ENCODE measurements around the gene DENND4B. TPM values are rescaled to one million over a fixed set of nuclear protein-coding genes. Genes with fewer than 3 reads are reported as not detected.
A peak's percentile ranks its signal among the peaks of the same experiment; 100 is the strongest.

Gene DENND4B
- total and polyA plus RNA-seq, 9 of the 15 experiments (the other 6 are each of a cell fraction or from before 2014, with no cell fraction given): 9.5 to 80.5 (median 23.1) TPM

GRCh38 chr1:153990468-153991150 is 44.1 kb upstream of the DENND4B start, which contains the start of gene RPS27 (continued):
- TF ChIP-seq THRA (IDR thresholded peaks at IDR 0.05): no peak
- peak; percentile 93 for TF ChIP-seq ZNF766 (CRISPR knock-in tag; conservative IDR thresholded peaks at IDR 0.05)
- no peak for TF ChIP-seq ZNF695 (CRISPR knock-in tag; IDR thresholded peaks at IDR 0.05)
- TF ChIP-seq ZBTB1 (CRISPR knock-in tag; IDR thresholded peaks at IDR 0.05; ENCODE audit: borderline replicate concordance, low read depth): no peak
- TF ChIP-seq SAFB (IDR thresholded peaks at IDR 0.05; ENCODE audit: borderline replicate concordance, low read depth, low read length): no peak
- TF ChIP-seq NFRKB (IDR thresholded peaks at IDR 0.05; ENCODE audit: low read depth): peak; percentile 97
- no peak for TF ChIP-seq MEF2A (IDR thresholded peaks at IDR 0.05; ENCODE audit: control insufficient read depth, low read depth, low read length)
- TF ChIP-seq TCF3 (CRISPR knock-in tag; IDR thresholded peaks at IDR 0.05): no peak; the same call in 1 of the 2 replicates
- TF ChIP-seq, protein P1, sequence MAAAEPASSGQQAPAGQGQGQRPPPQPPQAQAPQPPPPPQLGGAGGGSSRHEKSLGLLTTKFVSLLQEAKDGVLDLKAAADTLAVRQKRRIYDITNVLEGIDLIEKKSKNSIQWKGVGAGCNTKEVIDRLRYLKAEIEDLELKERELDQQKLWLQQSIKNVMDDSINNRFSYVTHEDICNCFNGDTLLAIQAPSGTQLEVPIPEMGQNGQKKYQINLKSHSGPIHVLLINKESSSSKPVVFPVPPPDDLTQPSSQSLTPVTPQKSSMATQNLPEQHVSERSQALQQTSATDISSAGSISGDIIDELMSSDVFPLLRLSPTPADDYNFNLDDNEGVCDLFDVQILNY (CRISPR knock-in tag; IDR thresholded peaks at IDR 0.05): no peak; the same call in 1 of the 2 replicates
- no peak for TF ChIP-seq SLC30A9 (CRISPR knock-in tag; IDR thresholded peaks at IDR 0.05)
- TF ChIP-seq MECOM (CRISPR knock-in tag; IDR thresholded peaks at IDR 0.05): no peak
- TF ChIP-seq, protein P2, sequence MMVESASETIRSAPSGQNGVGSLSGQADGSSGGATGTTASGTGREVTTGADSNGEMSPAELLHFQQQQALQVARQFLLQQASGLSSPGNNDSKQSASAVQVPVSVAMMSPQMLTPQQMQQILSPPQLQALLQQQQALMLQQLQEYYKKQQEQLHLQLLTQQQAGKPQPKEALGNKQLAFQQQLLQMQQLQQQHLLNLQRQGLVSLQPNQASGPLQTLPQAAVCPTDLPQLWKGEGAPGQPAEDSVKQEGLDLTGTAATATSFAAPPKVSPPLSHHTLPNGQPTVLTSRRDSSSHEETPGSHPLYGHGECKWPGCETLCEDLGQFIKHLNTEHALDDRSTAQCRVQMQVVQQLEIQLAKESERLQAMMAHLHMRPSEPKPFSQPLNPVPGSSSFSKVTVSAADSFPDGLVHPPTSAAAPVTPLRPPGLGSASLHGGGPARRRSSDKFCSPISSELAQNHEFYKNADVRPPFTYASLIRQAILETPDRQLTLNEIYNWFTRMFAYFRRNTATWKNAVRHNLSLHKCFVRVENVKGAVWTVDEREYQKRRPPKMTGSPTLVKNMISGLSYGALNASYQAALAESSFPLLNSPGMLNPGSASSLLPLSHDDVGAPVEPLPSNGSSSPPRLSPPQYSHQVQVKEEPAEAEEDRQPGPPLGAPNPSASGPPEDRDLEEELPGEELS (CRISPR knock-in tag; IDR thresholded peaks at IDR 0.05; ENCODE audit: borderline replicate concordance): no peak; the same call in 1 of the 2 replicates
- no peak for TF ChIP-seq MXI1 (IDR thresholded peaks at IDR 0.05; ENCODE audit: low read depth, low read length)
- TF ChIP-seq ZNF445 (CRISPR knock-in tag; IDR thresholded peaks at IDR 0.05; ENCODE audit: low read depth): no peak
- TF ChIP-seq SIN3B (IDR thresholded peaks at IDR 0.05; ENCODE audit: low read depth): peak; percentile 78; the same call in 1 of the 2 replicates
- TF ChIP-seq POLR2AphosphoS5 (IDR thresholded peaks at IDR 0.05; ENCODE audit: control insufficient read depth, insufficient read depth, low read depth, low read length): peak; percentile 100
- peak; percentile 89 for TF ChIP-seq PHF20 (IDR thresholded peaks at IDR 0.05; ENCODE audit: partially characterized antibody)
- TF ChIP-seq, protein P3, sequence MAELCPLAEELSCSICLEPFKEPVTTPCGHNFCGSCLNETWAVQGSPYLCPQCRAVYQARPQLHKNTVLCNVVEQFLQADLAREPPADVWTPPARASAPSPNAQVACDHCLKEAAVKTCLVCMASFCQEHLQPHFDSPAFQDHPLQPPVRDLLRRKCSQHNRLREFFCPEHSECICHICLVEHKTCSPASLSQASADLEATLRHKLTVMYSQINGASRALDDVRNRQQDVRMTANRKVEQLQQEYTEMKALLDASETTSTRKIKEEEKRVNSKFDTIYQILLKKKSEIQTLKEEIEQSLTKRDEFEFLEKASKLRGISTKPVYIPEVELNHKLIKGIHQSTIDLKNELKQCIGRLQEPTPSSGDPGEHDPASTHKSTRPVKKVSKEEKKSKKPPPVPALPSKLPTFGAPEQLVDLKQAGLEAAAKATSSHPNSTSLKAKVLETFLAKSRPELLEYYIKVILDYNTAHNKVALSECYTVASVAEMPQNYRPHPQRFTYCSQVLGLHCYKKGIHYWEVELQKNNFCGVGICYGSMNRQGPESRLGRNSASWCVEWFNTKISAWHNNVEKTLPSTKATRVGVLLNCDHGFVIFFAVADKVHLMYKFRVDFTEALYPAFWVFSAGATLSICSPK (IDR thresholded peaks at IDR 0.05; ENCODE audit: borderline replicate concordance): no peak
- no peak for TF ChIP-seq YBX1 (IDR thresholded peaks at IDR 0.05)
- TF ChIP-seq ZNF217 (CRISPR knock-in tag; IDR thresholded peaks at IDR 0.05): no peak
- peak; percentile 53; the same call in 1 of the 2 replicates for TF ChIP-seq HLTF (IDR thresholded peaks at IDR 0.05)
- peak; percentile 67 to 78 for TF ChIP-seq MAZ (CRISPR knock-in tag; conservative IDR thresholded peaks at IDR 0.05 in 1 of 2, IDR thresholded peaks at IDR 0.05 in 1 of 2)
- no peak for TF ChIP-seq ZNF347 (CRISPR knock-in tag; IDR thresholded peaks at IDR 0.05; ENCODE audit: low read depth)
- peak; percentile 59 for TF ChIP-seq SOX6 (IDR thresholded peaks at IDR 0.05)

Data from K562 (cell line).